H9 (cell line): ENCODE measurements around the gene RNPS1. TPM values are rescaled to one million over a fixed set of nuclear protein-coding genes. Genes with fewer than 3 reads are reported as not detected.

Source experiments
- DNase-seq: peaks from one replicate; pipeline ENCODE4 v3.0.0-alpha.2; 2017
- H2AFZ ChIP-seq: one replicate; pipeline ENCODE4 v1.6.1; 2013; ENCODE audit warnings: mild to moderate bottlenecking, low read length, control low read depth, moderate library complexity
- H2AK5ac ChIP-seq: 2 replicates; pipeline ENCODE4 v1.6.1; 2013; ENCODE audit warnings: low read length, control low read depth, mixed read lengths; ENCODE audit not compliant: insufficient read length
- H2BK120ac ChIP-seq: one replicate; pipeline ENCODE4 v1.6.1; 2013; ENCODE audit warnings: low read depth, mild to moderate bottlenecking, low read length, control low read depth, inconsistent platforms; ENCODE audit not compliant: poor library complexity, severe bottlenecking
- H2BK12ac ChIP-seq: 2 replicates; pipeline ENCODE4 v1.6.1; 2013; ENCODE audit warnings: low read length, control low read depth, mixed read lengths, low read depth; ENCODE audit not compliant: insufficient read length
- H2BK15ac ChIP-seq: 2 replicates; pipeline ENCODE4 v1.6.1; 2013; ENCODE audit warnings: low read depth, low read length, control low read depth
- H2BK20ac ChIP-seq: one replicate; pipeline ENCODE4 v1.6.1; 2013; ENCODE audit warnings: low read depth, mild to moderate bottlenecking, low read length, control low read depth, inconsistent platforms; ENCODE audit not compliant: poor library complexity, severe bottlenecking
- H2BK5ac ChIP-seq: 2 replicates; pipeline ENCODE4 v1.6.1; 2013; ENCODE audit warnings: low read length, control low read depth, mixed read lengths; ENCODE audit not compliant: insufficient read length
- H3K14ac ChIP-seq: 2 replicates; pipeline ENCODE4 v1.6.1; 2013; ENCODE audit warnings: low read length, control low read depth; ENCODE audit not compliant: insufficient read depth
- H3K18ac ChIP-seq: 2 replicates; pipeline ENCODE4 v1.6.1; 2013; ENCODE audit warnings: low read depth, mild to moderate bottlenecking, mixed read lengths, low read length, control low read depth; ENCODE audit not compliant: insufficient read length
- H3K23ac ChIP-seq: 2 replicates; pipeline ENCODE4 v1.6.1; 2013; ENCODE audit warnings: low read length, control low read depth, mixed read lengths, low read depth; ENCODE audit not compliant: insufficient read length
- H3K23me2 ChIP-seq: 2 replicates; pipeline ENCODE4 v1.6.1; 2013; ENCODE audit warnings: low read depth, mild to moderate bottlenecking, mixed read lengths, low read length, control low read depth; ENCODE audit not compliant: insufficient read length, poor library complexity, severe bottlenecking
- H3K27ac ChIP-seq: 2 replicates; pipeline ENCODE4 v1.5.1; 2013; ENCODE audit warnings: low read length, control low read depth, mixed read lengths, low read depth; ENCODE audit not compliant: insufficient read length
- H3K27me3 ChIP-seq: 2 replicates; pipeline ENCODE4 v1.6.1; 2013; ENCODE audit warnings: low read length, control low read depth, inconsistent platforms; ENCODE audit not compliant: insufficient read depth
- H3K4ac ChIP-seq: 2 replicates; pipeline ENCODE4 v1.6.1; 2013; ENCODE audit warnings: low read depth, mild to moderate bottlenecking, control low read depth, inconsistent platforms, low read length, moderate library complexity
- H3K4me1 ChIP-seq: 2 replicates; pipeline ENCODE4 v1.6.1; 2013; ENCODE audit warnings: low read length, control low read depth, inconsistent platforms; ENCODE audit not compliant: insufficient read depth
- H3K4me2 ChIP-seq: 2 replicates; pipeline ENCODE4 v1.6.1; 2013; ENCODE audit warnings: low read length, control low read depth, mixed read lengths; ENCODE audit not compliant: insufficient read length, insufficient read depth
- H3K56ac ChIP-seq: 2 replicates; pipeline ENCODE4 v1.6.1; 2013; ENCODE audit warnings: low read depth, mild to moderate bottlenecking, mixed read lengths, low read length, control low read depth; ENCODE audit not compliant: insufficient read length
- H3K79me1 ChIP-seq: 2 replicates; pipeline ENCODE4 v1.6.1; 2013; ENCODE audit warnings: low read depth, mild to moderate bottlenecking, moderate library complexity, low read length, control low read depth, inconsistent platforms; ENCODE audit not compliant: insufficient read depth, poor library complexity, severe bottlenecking
- H3K79me2 ChIP-seq: 2 replicates; pipeline ENCODE4 v1.6.1; 2013; ENCODE audit warnings: low read length, control low read depth, inconsistent platforms; ENCODE audit not compliant: insufficient read depth
- H3K9ac ChIP-seq: 2 replicates; pipeline ENCODE4 v1.6.1; 2013; ENCODE audit warnings: low read length, control low read depth, mixed read lengths; ENCODE audit not compliant: insufficient read length; ENCODE audit errors: extremely low read depth
- H3K9me3 ChIP-seq: one replicate; pipeline ENCODE4 v1.6.1; 2013; ENCODE audit warnings: low read depth, low read length, inconsistent platforms; ENCODE audit not compliant: control insufficient read depth
- H3T11ph ChIP-seq: one replicate; pipeline ENCODE4 v1.6.1; 2013; ENCODE audit warnings: mild to moderate bottlenecking, low read length, control low read depth, inconsistent platforms
- H4K20me1 ChIP-seq: one replicate; pipeline ENCODE4 v1.6.1; 2013; ENCODE audit not compliant: control insufficient read depth, insufficient read length, insufficient read depth
- H4K5ac ChIP-seq: 2 replicates; pipeline ENCODE4 v1.6.1; 2013; ENCODE audit warnings: low read depth, mild to moderate bottlenecking, mixed read lengths, low read length, control low read depth; ENCODE audit not compliant: insufficient read length
- H4K8ac ChIP-seq: replicated peaks from 2 replicates; pipeline ENCODE4 v1.6.1; 2013; ENCODE audit warnings: low read length, control low read depth, mixed read lengths, low read depth; ENCODE audit not compliant: insufficient read length
- H4K91ac ChIP-seq: 2 replicates; pipeline ENCODE4 v1.6.1; 2013; ENCODE audit warnings: low read depth, mild to moderate bottlenecking, moderate library complexity, mixed read lengths, low read length, control low read depth; ENCODE audit not compliant: insufficient read length
- H3K27ac Mint-ChIP-seq, 3 experiments: 2 replicates in 2 of 3; 3 replicates in 1 of 3; pipeline ENCODE4 v1.8.0; 2020 to 2021; ENCODE audit warnings: mixed read lengths in 3 of 3, mild to moderate bottlenecking in 1 of 3, moderate library complexity in 1 of 3
- H3K27me3 Mint-ChIP-seq: 2 replicates; pipeline ENCODE4 v1.8.0; 2021; ENCODE audit warnings: low read depth, mild to moderate bottlenecking, moderate library complexity, mixed read lengths
- H3K36me3 Mint-ChIP-seq, 3 experiments: 2 replicates in 2 of 3; 3 replicates in 1 of 3; pipeline ENCODE4 v1.8.0; 2020 to 2021; ENCODE audit warnings: low read depth in 3 of 3, mixed read lengths in 3 of 3; ENCODE audit not compliant: insufficient read depth in 1 of 3
- H3K4me1 Mint-ChIP-seq, 2 experiments: 2 replicates each; pipeline ENCODE4 v1.8.0; 2020; ENCODE audit warnings: mixed read lengths in 2 of 2
- H3K4me3 Mint-ChIP-seq, 2 experiments: 2 replicates in 1 of 2; 3 replicates in 1 of 2; pipeline ENCODE4 v1.8.0; 2020 to 2021; ENCODE audit warnings: mild to moderate bottlenecking in 2 of 2, mixed read lengths in 2 of 2, moderate library complexity in 1 of 2
- H3K9me3 Mint-ChIP-seq, 2 experiments: 2 replicates in 1 of 2; 3 replicates in 1 of 2; pipeline ENCODE4 v1.8.0; 2020; ENCODE audit warnings: mild to moderate bottlenecking in 2 of 2, mixed read lengths in 2 of 2, moderate library complexity in 1 of 2
- CTCF ChIP-seq: fragments of 200-600 bp; sonication (generic); conservative IDR thresholded peaks from 3 replicates; pipeline ENCODE4 v1.8.0; 2021; ENCODE audit warnings: antibody characterized with exemption, mild to moderate bottlenecking
- WGBS: extraction: QIAGEN DNeasy Blood & Tissue Kit; methylation state at CpG from one replicate; pipeline ENCODE4 v1.1.7; 2013; ENCODE audit warnings: missing lambda C conversion rate, low lambda C conversion rate, mixed read lengths; ENCODE audit not compliant: insufficient read length; ENCODE audit errors: extremely low coverage; 5-methylcytosine and 5-hydroxymethylcytosine counted together
- total RNA-seq: library from RNA; stranded (reverse); gene quantifications from 2 replicates; pipeline ENCODE4 v1.2.1, GENCODE V29; 2021

Gene RNPS1
- total RNA-seq, 1 experiment from 2014 or later = 384 TPM

- WGBS = no CpG with 5 or more reads among the region's 29 CpGs
- Mint-ChIP-seq H3K4me1 (no peaks in the 10 kb centered on the region; a peak in 1 of 4 replicates), H3K36me3 (peaks cover 2 to 31% (median 18%) of the 10 kb centered on the region in 3 experiments; a peak in 6 of 7 replicates), H3K4me3 (no peak overlapping the region), H3K27ac (no peak overlapping the region), H3K9me3 (no peaks in the 10 kb centered on the region), H3K27me3 (peaks cover 2% of the 10 kb centered on the region)
- Histone ChIP-seq H3K56ac (no peak overlapping the region), H2BK5ac (no peak overlapping the region), H3K27me3 (no peaks in the 10 kb centered on the region), H3K4ac (no peak overlapping the region), H3K79me2 (peaks cover 3% of the 10 kb centered on the region; the same call in 1 of the 2 replicates), H3K23ac (no peak overlapping the region), H3K23me2 (peaks cover under 1% of the 10 kb centered on the region), H4K5ac (no peak overlapping the region), H4K91ac (no peak overlapping the region), H3K9ac (no peak overlapping the region), H2AK5ac (no peak overlapping the region), H3K4me1 (no peaks in the 10 kb centered on the region), H2BK12ac (no peak overlapping the region), H3T11ph (no peak overlapping the region), H2BK15ac (no peak overlapping the region), H2BK20ac (no peak overlapping the region), H3K4me2 (no peak overlapping the region), H3K79me1 (no peaks in the 10 kb centered on the region), H4K8ac (no peak overlapping the region), H3K27ac (no peak overlapping the region), H3K9me3 (no peaks in the 10 kb centered on the region), H3K18ac (no peak overlapping the region), H2AFZ (no peak overlapping the region), H3K14ac (no peak overlapping the region), H4K20me1 (no peaks in the 10 kb centered on the region), H2BK120ac (no peak overlapping the region)
- DNase-seq = no peak
- TF ChIP-seq CTCF = no peak
These were observed 36.7 kb downstream of the RNPS1 start for GRCh38 chr16:2231016-2231931.
